Heart left ventricle (tissue), 16 donors: ENCODE results near the gene NFIA. TPM values are rescaled to one million over a fixed set of nuclear protein-coding genes. Genes with fewer than 3 reads are reported as not detected.

Experiments
- ATAC-seq, 4 donors: fragments of 200-7000 bp; cut with Tn5 transposase; one replicate each; pipeline ENCODE4 v1.9.1; 2020 to 2022; ENCODE audit warnings: moderate library complexity in 4 of 4, mild to moderate bottlenecking in 3 of 4, moderate number of reproducible peaks in 1 of 4
- DNase-seq, 5 donors: peaks; one replicate each; pipeline ENCODE4 v3.0.0-alpha.2; 2020
- H3K27ac ChIP-seq, 12 donors: fragments of 200-600 bp; sonication (generic) in 4 of 12; one replicate each; pipeline versions ENCODE4 v1.5.0 to v1.8.0; 2016 to 2022; ENCODE audit warnings: mild to moderate bottlenecking in 2 of 12
- H3K27me3 ChIP-seq, 9 donors: fragments of 200-600 bp; sonication (generic) in 2 of 9; one replicate each; pipeline versions ENCODE4 v1.5.1 to v1.8.0; 2016 to 2022; ENCODE audit warnings: mild to moderate bottlenecking in 3 of 9
- H3K36me3 ChIP-seq, 9 donors: fragments of 200-600 bp; sonication (generic) in 2 of 9; one replicate each; pipeline versions ENCODE4 v1.5.0 to v1.8.0; 2018 to 2022; ENCODE audit warnings: mild to moderate bottlenecking in 2 of 9
- H3K4me1 ChIP-seq, 12 donors: fragments of 200-600 bp; sonication (generic) in 4 of 12; one replicate each; pipeline versions ENCODE4 v1.5.0 to v1.8.0; 2016 to 2022; ENCODE audit warnings: mild to moderate bottlenecking in 3 of 12
- H3K4me3 ChIP-seq, 12 donors: fragments of 200-600 bp; sonication (generic) in 4 of 12; one replicate each; pipeline versions ENCODE4 v1.5.0 to v1.8.0; 2017 to 2022; ENCODE audit warnings: mild to moderate bottlenecking in 9 of 12, moderate library complexity in 4 of 12
- H3K9me3 ChIP-seq, 12 donors: fragments of 200-600 bp; sonication (generic) in 4 of 12; one replicate each; pipeline versions ENCODE4 v1.5.0 to v1.8.0; 2016 to 2022; ENCODE audit warnings: mild to moderate bottlenecking in 1 of 12
- POLR2A ChIP-seq, 2 donors: fragments of 450-650 bp; IDR thresholded peaks; one replicate each; pipeline ENCODE4 v1.6.1; 2017; ENCODE audit warnings: antibody characterized with exemption in 2 of 2, mild to moderate bottlenecking in 2 of 2, moderate library complexity in 2 of 2
- WGBS, 4 donors: extraction: QIAGEN DNeasy Blood & Tissue Kit in 2 of 4; methylation state at CpG; one replicate each; pipeline versions ENCODE4 v1.1.5 to v1.1.7; 2013 to 2018; 5-methylcytosine and 5-hydroxymethylcytosine counted together
- intact Hi-C, 10 donors: fragments of 100-400 bp; cut with DNase I; formaldehyde crosslinking; loops; one replicate each; pipeline versions ENCODE4 v1.11.1 to v1.14.2; 2022
- polyA plus RNA-seq, 2 donors: library from polyadenylated mRNA; stranded (reverse); fragments of 200-250 nt; gene quantifications; one replicate each; pipeline ENCODE4 v1.2.3, GENCODE V29; 2013
- total RNA-seq, 9 donors: library from RNA; depleted of rRNA in 2 of 9; stranded (reverse); fragments of >200 nt in 2 of 9; fragmentation: NEBNext Ultra II Directional in 3 of 9; extraction: Animal tissue kit (Norgen Biotek cat#: 25700) in 3 of 9; gene quantifications; one replicate each; pipeline versions ENCODE4 v1.1.0 to v1.2.4, GENCODE V29; 2016 to 2023
- TF ChIP-seq, protein P1 (sequence below), 12 donors: fragments of 200-600 bp; sonication (generic) in 4 of 12; IDR thresholded peaks; one replicate each; pipeline versions ENCODE4 v1.5.0 to v1.8.0; 2018 to 2022; ENCODE audit warnings: antibody characterized with exemption in 12 of 12, mild to moderate bottlenecking in 5 of 12
- donor health status: ischemic (EF 13 %, LVEDD 7.1; RV severe dilation, severe dysfunction).
- donor health status: healthy with polysubstance abuse.
- donor health status: DM: no; HTN: yes; CAD: no.
- donor health status: DM: no; HTN: no; CAD: no.
- donor health status: ischemic (EF 25% LVEDD 6.9; RV normal size, moderate dysfunction).
- donor health status: ischemic (EF 25% LVEDD 5.7; RV mildly dilated, moderate dysfunction).
- donor health status: healthy.
- donor health status: DM: yes; HTN: yes; CAD: no.
- donor health status: ischemic (EF 35%, LVEDD 5.7; RV mildly dilated, moderate dysfunction).
- donor health status: nonischemic (EF 11% LVEDD 7.7; RV severe dilation, severe dysfunction).
- donor health status: DM: yes; HTN: yes; CAD: no.
- donor health status: PGD.
- donor health status: ischemic (EF 29% LVEDD 5.4; RV normal size, mild dysfunction).
- donor health status: nonischemic (EF 23%, LVEDD 6.1; RV moderate dilation, normal function).

The NFIA gene
- total and polyA plus RNA-seq, 11 donors: 12.7 to 121 (median 96.5) TPM

DNA sequence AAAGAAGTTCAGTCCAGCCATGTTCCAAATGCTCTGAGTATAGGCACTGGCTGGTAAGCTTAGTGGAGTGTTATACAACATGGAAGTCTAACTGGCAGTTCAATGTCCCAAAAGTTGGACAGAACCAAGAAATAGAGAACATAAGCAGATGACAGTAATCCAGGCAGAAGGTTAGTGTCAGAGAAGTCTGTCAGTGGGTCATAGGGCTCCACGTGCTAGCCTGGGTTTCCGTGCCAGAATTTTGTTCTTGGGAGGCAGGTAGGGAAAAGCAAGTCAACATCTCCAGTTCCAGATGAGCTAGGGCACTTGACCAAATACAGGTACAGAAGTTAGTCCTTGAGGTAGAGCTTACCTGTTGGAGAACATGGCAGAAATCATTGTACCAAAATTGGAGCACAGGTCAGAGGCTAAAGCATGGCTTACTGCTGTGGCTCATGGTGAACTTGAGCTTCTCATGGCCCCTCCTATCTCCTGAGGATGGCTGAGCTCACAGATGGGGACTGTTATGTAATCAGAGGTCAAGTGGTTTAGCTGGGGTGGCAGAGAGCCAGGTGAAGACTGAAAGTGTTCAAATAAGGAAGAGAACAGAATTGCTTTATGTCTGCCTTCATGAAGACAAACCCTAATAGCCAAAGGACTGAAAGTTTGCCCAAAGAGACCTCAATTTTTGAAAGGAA is 170.8 kb downstream of the NFIA start:
- Histone ChIP-seq H3K9me3 (no peaks in the 10 kb centered on the region), H3K36me3 (no peaks in the 10 kb centered on the region), H3K4me1 (peaks cover 6 to 78% (median 42%) of the 10 kb centered on the region in 12 donors), H3K4me3 (no peak overlapping the region), H3K27me3 (no peaks in the 10 kb centered on the region), H3K27ac (peak overlapping the region in 11 of 12 donors; percentile 35 to 80 (median 74))
- DNase-seq (peak in 4 of 5 donors; percentile 76 to 88 (median 80)), ATAC-seq (peak; percentile 53 to 84 (median 76))
- 55 to 62% (median 57%) methylated on average over 2 of the region's 2 CpGs for WGBS, 4 donors
- intact Hi-C loops: loop anchor here in 5 of 10 donors (5.0 to 10.0 kb wide), 5 partner anchors 62 to 202 kb away; partner anchors contain the start of gene NFIA (in 2 of the 5)
- TF ChIP-seq, protein P1, sequence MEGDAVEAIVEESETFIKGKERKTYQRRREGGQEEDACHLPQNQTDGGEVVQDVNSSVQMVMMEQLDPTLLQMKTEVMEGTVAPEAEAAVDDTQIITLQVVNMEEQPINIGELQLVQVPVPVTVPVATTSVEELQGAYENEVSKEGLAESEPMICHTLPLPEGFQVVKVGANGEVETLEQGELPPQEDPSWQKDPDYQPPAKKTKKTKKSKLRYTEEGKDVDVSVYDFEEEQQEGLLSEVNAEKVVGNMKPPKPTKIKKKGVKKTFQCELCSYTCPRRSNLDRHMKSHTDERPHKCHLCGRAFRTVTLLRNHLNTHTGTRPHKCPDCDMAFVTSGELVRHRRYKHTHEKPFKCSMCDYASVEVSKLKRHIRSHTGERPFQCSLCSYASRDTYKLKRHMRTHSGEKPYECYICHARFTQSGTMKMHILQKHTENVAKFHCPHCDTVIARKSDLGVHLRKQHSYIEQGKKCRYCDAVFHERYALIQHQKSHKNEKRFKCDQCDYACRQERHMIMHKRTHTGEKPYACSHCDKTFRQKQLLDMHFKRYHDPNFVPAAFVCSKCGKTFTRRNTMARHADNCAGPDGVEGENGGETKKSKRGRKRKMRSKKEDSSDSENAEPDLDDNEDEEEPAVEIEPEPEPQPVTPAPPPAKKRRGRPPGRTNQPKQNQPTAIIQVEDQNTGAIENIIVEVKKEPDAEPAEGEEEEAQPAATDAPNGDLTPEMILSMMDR (IDR thresholded peaks at IDR 0.05): no peak
- no peak for TF ChIP-seq POLR2A (IDR thresholded peaks at IDR 0.05)

DNA sequence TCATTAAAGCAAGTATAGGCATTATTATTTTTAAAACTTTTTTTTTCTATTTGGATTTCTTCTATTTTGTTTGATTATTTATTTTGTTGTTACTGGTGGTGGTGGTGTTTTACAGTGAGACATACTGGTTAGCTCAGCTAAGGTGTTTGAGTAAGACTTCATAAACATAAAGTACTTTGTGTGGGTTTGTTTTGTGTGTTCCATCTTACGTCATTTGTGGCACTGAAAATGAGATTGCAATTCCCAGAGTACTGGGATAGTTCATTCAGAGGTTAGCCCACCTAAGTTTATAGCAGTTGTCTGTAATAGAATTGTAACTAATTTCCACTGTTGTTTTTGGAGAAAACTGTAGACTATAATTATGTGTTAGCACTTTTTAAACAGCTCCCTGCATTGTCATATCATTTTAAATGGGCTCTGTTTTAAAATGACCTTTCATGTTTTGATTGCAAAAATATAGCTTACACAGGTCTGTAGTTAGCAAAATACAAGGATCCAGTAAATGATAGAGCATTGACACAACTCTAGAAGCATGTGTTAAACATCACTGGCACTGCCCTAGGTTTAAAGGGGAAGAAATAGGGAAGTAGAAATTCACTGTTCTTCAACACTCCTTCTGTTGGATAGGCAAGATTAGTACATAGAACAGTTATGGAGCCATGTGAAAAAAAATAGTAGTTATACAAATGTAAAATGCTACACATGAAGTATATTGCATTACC is 171.7 kb downstream of the NFIA start:
- H3K27me3 ChIP-seq: no peaks in the 10 kb centered on the region
- no peak for DNase-seq
- intact Hi-C loops: loop anchor here in 5 of 10 donors (5.0 to 10.0 kb wide), 5 partner anchors 61 to 202 kb away; partner anchors contain the start of gene NFIA (in 2 of the 5)
- H3K4me3 ChIP-seq: peak overlapping the region in 6 of 12 donors; percentile 23 to 48 (median 40)
- no peaks in the 10 kb centered on the region for H3K9me3 ChIP-seq
- 58 to 77% (median 68%) methylated on average over 1 of the region's 1 CpG for whole genome bisulfite sequencing, 4 donors
- H3K4me1 ChIP-seq: peaks cover 6 to 78% (median 39%) of the 10 kb centered on the region in 12 donors
- peak in 2 of 4 donors; percentile 40 to 50 for ATAC-seq
- H3K27ac ChIP-seq: peak overlapping the region in 11 of 12 donors; percentile 68 to 80 (median 75)
- TF ChIP-seq, protein P1 (IDR thresholded peaks at IDR 0.05): no peak
- TF ChIP-seq POLR2A (IDR thresholded peaks at IDR 0.05): no peak
- no peaks in the 10 kb centered on the region for H3K36me3 ChIP-seq

DNA sequence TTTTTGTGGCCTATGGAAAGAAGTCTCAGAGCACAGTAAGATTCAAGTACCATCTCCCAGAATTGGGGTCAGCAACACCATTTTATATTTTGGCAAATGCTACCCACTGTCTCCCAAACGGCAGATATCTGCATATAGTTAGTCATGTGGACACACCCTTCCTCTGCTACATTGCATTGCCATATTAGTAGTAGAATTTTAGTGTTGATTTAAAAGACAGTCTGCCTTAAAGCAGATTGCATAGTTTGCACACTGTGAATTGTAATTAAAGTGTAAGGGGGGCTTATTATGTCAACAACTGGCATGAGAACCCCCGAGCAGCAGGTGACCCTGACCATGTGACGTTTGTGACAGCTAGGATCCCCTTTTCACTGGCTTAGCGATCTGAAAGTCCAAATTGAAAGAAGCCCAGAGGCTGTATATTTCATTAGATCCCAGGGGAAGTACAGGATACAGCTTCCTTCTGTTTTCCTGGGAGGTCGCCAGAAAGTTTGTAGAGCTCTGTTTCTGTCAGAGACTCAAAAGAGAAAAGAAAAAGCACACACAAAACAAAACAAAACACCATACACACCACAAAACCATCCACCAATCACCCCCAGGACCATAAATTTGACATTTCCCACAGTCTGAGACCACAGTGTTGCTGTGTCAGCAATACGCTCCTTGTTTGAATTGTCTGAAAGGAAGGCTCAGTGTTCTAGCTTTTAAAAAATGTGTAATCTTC is 172.4 kb downstream of the NFIA start:
- ATAC-seq: peak; percentile 44 to 76 (median 63)
- TF ChIP-seq, protein P1 (IDR thresholded peaks at IDR 0.05): no peak
- TF ChIP-seq POLR2A (IDR thresholded peaks at IDR 0.05): no peak
- Histone ChIP-seq H3K27me3 (no peaks in the 10 kb centered on the region), H3K4me3 (peak overlapping the region in 10 of 12 donors; percentile 23 to 48 (median 40)), H3K36me3 (no peaks in the 10 kb centered on the region), H3K27ac (peak overlapping the region; percentile 49 to 80 (median 74)), H3K4me1 (peaks cover 6 to 85% (median 46%) of the 10 kb centered on the region in 12 donors), H3K9me3 (no peaks in the 10 kb centered on the region)
- peak in 4 of 5 donors; percentile 47 to 76 (median 54) for DNase-seq
- WGBS, 4 donors: 12 to 22% (median 13%) methylated on average over 6 of the region's 6 CpGs
- intact Hi-C loops: loop anchor here in 5 of 10 donors (5.0 to 10.0 kb wide), 5 partner anchors 60 to 202 kb away; partner anchors contain the start of gene NFIA (in 2 of the 5)
